GM19438 (cell line): ENCODE measurements around the gene RASGEF1B.
"Not testable (repeated sequence)": the region's sequence is repeated elsewhere in the genome, so short reads cannot be mapped to it uniquely, and the experiment has no call there.

Source experiments
- ATAC-seq: cut with Tn5 transposase; IDR thresholded peaks from one replicate; pipeline ENCODE4 v1.9.1; 2021; ENCODE audit warnings: low read depth; ENCODE audit not compliant: unreplicated experiment

RASGEF1B gene

DNA sequence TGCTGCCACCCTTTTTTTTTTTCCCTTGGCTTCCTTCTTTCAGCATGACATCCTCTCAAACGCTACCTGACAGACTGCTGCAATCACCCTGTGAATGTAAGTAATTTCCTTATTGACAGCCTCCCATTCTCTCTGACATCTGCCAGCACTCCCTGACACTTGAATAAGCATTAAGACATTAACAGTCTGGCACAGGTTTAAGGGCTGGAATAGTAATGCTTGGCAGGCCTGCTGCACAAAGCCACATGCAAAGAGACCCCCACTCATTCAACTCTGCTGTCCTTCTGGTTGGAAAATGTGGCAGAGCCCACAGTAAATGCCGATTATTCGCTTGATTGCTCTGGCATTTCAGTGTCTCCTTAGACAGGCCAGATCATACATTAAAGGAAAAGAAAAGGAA, 28.1 kb upstream of the RASGEF1B start:
- ATAC-seq = no peak

DNA sequence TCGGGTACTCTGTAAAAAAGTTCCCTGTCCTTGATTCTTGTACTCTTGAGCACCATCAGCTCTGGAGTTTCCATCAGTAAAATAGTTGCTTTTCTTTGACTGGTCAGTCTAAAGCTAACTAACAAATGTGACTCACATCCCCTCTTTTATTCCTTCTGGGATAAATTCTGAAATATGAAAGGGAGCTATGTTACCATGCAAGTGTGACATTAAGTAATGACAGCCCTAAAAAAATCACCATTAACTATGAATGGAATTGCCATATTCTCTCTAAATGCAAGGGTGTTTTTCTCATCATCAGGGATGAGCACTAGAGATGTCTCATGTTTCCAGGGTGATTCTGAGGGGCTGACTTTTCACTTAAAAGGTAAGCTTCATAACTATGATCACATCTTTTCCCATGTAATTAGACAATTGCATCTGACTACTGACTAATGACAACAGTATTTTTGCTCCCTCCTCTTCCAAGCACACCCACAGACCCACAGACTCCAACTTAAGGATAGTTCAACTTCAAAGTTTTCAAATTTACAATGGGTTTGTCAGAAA, 26.9 kb upstream of the RASGEF1B start:
- no peak for ATAC-seq

DNA sequence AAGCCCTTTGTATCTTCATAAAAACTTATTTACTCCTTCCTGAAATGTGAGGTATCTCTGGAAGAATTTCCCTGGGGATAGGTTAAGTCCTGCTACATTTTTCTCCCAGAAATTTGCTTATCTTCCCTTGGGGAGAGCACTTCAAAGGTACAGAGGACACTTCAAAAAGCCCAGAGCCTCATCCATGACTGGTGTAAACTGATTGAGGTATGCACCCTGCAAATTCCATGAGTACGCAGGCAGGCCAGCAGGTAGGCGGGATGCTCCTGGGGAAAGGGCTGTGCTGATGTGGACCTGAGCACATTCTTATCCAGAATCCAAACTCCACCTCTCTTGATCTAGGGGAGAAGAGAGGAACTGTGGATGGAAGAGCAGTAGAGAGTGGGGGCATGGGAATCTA, 26.3 kb upstream of the RASGEF1B start:
- no peak for ATAC-seq

DNA sequence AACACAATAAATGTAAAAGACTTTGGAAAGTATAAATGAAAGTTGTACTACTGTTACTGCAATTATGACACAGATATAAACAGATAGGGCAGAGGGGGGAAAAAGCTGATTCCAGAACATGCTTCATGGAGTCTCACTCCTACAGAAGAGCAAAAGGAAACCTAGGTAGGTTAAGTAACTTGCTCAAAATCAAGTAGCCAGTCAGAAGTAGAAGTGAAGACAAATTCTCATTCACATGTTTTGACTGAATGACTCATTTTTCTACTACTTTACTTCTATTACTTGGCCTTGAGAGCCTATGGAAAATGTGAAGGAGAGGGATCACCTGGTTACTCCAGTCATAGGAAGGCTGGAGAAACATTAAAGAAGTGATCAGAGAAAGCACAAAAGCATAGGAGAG, 23.6 kb upstream of the RASGEF1B start:
- ATAC-seq = no peak

DNA sequence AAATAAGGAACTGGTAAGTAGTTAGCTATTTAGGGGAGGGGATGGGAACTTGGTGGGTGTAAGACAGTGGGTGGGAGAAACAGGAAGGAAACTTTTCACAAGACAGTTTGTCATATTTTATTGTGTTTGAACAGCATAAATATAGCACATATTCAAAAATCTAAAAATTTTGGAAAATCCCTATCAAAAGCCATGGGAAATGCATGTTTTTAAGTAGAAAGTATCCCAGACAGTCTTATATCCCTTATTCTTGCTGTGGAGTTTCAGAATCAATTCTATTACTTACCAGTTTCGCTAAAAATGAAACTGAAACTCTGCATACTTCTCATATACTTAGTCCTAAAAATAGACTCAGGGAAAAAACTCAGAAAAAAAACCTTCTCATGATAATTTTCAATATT, 22.3 kb upstream of the RASGEF1B start:
- ATAC-seq = peak; percentile 75

DNA sequence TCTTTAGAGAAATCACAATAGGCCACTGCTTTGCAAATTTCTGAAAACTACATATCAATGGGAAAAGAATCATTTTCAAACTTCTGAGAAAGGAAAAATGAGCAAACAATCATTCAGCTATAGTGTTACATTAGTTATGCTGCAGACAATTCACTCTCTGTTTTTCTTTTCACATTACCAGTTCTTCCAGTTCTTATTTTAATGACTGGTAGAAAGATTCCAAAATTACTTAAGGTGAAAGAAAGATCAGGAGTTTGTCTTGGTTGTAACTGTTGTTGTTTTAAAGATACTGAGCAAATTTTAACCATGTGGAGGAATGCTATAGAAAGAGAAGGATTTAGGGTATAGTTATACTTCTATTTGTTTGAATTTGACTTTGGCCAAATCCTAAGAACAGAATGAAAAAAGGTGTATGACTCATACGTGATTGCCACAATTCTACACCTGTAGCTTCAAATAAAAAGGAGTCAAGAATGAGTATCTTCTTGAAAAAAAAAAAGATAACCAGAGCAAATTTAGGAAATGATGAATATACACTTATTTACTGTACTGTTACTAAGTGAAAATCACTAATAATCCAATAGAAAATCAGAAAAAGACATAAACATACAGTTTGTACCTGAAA, 21.0 kb upstream of the RASGEF1B start:
- ATAC-seq = no peak

DNA sequence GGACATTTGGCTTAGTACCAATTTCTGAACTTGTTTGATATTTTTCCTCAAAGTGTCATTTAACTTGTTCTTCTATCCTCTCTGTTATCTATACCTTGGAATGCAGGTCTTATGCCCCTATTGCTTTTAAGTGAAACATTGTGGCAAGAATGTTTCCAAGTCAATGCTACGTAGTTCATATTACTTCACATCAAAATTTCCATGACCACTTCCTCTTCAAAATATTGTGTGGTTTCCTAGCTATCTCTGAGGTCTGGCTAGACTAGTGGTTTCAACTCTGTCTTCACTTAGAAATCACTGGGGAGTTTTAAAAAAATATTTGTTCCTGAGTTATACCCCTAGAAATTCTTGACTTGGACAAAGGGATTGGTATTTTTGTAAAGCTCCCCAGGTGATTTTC, 20.2 kb upstream of the RASGEF1B start:
- ATAC-seq = no peak

DNA sequence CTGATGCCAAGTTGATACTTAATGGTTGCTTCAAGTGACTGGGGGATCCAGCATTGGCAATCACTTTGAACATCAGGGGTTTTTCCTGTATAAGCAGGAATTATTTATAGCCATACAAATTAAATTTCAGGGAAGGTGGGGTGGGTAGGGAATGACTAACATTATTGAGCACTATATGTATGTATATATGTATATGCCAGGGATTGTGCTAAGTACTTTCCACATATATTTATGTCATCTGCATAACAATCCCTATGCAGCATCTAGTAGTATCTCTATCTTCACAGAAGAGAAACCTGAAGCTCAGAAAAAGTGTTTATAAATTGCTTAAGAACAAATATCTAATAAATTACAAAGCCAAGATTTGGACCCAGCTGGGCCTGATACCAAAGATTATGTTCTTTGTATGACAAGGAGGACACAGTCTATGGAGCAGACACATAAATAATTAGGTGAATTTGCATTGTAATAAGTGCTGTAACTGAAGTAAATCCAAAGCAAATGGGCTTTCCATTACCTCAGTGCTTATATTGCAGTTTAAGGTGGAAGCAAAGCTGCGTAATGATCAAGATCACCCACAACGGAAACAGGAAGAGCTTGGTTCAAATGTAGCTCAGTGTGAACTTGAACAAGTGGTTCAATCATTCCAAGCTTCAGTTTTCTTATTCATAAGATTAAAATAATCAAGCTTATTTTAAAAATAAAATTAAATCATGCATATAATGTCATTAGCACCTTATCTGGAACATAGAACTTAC, 18.9 kb upstream of the RASGEF1B start:
- ATAC-seq = no peak

DNA sequence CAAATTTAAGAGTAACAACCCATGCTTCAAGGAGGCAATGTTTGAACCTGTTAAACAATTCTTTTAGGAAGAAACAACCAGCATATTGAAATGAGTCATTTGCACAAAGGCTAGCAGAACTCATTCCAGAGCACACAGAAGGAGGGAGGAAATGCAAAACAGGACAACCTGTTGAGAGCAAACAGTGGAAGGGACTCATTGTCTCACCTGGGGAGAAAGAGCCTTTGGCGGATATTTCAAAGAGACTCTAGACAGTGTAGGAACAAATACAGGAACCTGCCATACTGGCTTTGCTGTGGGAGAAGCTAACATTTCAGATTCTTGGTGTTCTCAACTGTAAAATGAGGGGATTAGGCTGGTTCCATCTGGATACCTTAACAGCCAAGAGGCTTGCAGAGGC, 14.8 kb upstream of the RASGEF1B start:
- ATAC-seq = no peak

DNA sequence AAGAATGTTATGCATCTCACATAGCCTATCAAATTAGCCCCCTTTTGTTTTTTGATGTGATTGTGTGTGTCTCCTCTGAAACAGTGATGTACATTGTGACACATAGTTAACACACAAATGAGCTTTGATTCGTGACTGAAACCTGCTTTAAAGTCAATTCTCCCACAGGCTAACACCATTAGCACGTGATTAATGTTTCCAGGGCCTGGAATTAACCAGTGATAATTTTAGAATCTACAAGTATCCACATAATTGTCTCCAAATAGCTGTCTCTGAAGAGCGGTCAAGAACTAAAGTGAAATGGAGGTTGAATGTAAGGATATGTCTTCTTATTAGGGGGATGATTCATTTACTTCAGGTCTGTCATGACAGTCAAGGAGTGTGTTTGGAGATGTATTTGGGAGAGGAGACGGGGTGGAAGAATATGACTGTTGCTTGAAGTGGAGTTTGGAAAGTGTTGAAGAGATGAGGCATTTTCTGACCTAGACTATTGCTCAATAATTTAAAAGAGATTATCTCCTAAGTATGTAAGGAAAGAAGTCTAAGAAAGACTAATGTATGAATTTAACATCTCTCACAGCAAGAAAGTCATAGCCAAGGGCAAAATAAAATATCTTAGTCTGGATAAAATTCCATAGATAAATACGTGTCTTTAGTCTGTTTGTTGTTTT, 13.7 kb upstream of the RASGEF1B start:
- no peak for ATAC-seq

DNA sequence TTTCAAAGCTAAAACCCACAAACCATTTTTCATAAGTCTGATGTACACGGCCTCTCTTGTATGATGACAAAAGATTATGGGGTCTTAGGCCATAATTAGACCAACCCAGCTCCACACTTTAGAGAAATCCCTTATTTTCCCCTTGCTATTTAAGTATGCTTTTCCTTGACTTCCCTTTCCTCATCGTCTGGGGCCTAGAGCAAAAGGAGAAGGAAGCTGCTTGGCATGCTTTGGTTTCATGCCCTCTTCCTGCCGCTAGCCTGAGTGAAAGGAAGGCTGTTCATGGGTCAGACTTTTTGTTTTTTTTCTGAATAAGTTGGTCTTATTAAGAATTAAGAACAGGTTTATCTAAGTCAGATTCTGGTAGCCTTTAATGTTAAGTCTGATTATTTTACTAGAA, 10.6 kb upstream of the RASGEF1B start:
- ATAC-seq = no peak

DNA sequence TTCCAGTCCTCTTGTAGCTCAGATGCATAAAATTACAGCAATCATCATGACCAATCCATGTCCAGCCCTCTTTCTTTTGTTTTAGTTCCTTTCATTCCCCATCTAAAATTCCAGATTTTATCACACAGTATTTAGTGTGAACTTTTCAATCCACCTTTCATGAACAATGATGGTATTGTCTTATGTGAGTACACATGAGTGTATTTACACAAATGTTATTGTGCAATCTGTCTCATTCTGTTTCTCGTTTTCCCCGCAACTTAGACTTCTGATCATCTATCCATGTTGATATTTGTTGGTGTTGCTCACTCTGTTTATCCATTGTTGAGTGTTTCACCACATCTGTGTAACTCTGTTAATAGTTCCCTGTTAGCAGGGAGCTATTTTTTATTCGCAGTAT, 9.4 kb upstream of the RASGEF1B start:
- ATAC-seq = no peak

DNA sequence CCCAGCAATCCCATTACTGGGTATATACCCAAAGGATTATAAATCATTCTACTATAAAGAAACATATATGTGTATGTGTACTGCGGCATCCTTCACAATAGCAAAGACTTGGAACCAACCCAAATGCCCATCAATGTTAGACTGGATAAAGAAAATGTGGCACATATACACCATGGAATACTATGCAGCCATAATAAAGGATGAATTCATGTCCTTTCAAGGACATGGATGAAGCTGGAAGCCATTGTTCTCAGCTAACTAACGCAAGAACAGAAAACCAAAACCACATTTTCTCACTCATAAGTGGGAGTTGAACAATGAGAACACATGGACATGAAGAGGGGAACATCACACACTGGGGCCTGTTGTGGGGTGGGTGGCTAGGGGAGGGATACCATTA, 7.9 kb upstream of the RASGEF1B start:
- ATAC-seq = not testable (repeated sequence)

DNA sequence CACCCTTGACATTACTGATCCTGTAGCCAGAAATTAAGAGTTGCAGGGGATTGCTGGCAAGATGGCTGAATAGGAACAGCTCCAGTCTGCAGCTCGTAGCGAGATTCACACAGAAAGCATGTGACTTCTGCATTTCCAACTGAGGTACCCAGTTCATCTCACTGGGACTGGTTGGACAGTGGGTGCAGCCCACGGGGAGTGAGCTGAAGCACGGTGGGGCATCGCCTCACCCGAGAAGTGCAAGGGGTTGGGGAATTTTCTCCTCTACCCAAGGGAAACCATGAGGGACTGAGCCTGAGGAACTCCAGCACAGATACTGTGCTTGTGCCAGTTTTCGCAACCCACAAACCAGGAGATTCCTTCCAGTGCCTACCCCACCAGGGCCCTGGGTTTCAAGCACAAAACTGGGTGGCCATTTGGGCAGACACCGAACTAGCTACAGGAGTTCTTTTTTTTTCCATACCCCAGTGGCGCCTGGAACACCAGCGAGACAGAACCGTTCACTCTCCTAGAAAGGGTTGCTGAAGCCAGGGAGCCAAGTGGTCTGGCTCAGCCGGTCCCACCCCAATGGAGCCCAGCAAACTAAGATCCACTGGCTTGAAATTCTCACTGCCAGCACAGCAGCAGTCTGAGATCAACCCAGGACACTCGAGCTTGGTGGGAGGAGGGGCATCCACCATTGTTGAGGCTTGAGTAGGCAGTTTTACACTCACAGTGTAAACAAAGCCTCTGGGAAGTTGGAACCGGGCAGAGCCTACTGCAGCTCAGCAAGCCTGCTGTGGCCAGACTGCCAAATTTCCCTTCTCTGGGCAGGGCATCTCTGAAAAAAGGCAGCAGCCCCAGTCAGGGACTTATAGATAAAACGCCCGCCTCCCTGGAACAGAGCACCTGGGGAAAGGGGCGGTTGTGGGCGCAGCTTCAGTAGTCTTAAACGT, 1.9 kb upstream of the RASGEF1B start:
- not testable (repeated sequence) for ATAC-seq

DNA sequence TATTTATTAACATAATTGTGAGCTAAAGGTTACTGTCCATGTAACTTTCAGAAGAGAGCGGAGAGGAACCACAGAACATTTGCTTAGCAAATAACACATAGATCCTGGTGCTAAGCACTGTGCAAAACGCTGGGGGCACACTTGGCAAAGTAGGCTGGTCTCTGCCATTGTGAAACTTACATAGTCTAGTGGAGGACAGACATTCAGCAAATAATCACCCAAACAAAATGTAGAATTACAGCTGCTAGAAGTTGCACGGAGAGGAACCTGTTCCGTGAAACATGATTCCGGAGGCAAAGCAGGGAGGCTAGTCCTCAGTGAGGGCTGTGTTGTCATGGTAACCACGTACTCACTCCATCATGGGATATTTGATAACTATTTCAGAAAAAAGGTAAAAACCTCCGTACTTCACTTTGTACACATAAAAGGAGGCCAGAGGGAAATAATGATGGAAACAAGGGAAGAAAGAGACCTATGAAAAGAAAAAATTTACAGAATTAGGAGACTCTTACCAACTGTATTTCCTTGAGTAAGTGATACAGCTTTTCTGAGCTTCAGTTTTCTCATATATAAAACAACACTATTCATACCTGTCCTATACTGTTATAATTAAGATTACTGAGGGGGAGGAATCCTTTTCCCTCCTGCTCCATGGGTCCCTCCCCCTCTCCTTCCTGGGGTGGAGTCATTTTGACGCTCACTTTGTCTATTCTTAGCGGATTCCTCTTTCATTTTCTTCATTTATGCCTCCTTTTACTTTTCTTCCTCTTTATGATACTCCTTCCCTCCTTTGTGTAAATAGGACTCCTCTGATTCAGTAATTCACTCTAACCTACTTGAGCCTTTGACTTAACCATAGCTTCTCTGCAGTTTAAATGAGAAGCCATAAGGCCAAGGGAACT, 825 bp upstream of the RASGEF1B start:
- peak; percentile 46 for ATAC-seq

DNA sequence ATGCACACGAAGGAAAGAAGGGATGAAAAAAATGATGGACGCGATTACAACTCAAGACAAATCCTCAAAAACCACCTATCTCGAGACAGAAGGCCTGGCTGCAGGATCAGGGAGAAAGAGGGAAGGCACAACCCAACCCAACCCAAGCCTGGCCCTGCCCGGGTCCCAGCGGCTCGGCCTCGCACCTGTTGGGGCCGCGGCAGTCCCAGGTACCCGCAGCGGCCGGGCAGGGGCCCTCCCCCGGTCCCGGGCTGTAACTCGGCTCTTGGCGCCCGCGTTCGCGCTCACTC, 464 bp downstream of the RASGEF1B start:
- ATAC-seq = peak; percentile 26

DNA sequence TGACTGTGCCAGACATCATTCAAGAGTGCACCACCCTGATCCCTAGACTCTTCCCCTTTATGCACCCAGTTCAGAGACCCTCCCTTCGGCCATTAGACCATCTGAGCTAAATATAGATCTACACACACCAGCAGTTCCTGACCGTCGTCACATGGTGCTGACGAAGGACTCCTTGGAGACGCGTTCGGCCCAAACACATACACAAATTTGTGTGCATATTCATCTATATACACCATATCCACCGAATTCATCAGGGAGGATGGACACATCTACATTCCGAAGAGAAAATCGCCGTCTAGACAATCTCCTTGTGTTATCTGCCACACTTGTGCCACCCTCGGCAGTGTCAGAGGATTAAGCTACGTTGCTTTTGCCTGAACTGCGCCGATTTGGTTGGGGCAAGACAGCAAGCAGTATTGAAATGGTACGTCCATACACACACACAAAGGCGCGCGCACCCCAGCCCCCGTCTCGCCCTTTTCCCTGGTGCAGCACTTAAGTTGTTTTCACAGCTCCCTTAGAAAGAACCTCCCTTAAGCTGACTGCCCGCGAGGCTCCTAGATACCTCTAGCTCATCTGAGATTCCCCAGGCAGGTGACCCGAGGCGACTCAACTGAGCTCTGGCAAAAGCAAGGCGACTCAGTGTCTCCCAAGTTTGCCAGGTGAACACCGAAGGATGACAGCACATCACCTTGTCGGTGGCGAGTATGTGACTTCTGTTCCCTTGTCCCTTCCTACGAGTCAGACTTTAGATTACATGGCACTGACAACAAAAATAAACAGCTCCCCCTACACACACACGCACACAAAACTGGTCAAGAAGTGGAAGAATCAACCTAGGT, 1.0 kb downstream of the RASGEF1B start:
- ATAC-seq = no peak

DNA sequence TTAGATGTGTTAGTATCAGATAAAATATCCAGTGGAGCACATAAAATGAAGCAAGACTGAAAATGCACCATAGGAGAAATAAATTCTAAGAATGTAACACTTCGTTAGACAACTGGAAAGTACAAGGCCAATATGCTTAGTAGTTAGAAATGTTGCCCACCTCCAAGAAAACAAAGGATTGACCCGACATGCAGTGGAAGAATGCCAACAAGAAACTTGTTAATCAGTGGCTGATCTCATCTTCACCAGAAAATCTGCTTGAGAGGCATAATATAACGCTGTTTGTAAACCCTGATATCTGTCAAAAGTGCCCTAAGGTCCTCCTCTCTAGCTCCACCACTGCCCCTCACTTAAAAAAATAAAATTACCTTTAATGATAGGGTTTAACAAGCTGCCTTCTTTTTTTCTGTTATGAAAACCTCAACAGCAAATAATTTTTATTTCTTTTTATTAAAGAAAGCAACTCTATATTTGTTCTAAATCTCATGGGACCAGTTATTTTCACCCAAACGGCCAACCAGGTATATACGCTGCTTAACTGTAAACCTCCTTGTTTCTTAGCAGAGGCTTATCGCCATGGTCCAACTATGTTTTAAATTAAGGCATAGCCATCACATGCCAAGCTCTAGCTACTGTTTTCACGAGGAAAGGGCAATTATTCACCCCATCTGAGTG, 1.8 kb downstream of the RASGEF1B start:
- ATAC-seq = no peak
